GM12878 (cell line): Measurements from ENCODE around the gene TNS4. TPM values are rescaled to one million over a fixed set of nuclear protein-coding genes. Genes with fewer than 3 reads are reported as not detected.
A peak's percentile ranks its signal among the peaks of the same experiment; 100 is the strongest.

ENCODE experiments used
- ATAC-seq: fragments of 200-7000 bp; cut with Tn5 transposase; 3 replicates; pipeline ENCODE4 v1.9.1; 2020; ENCODE audit warnings: mild to moderate bottlenecking, moderate library complexity
- BruUV-seq: library from RNA; stranded (reverse); fragments of 400-500 nt; replicated peaks from 2 replicates; lab custom pipeline; 2021; lab: Mats Ljungman, UMichigan
- CTCF ChIA-PET: fragments of 300-600 bp; sonication (Branson Sonifier 250); formaldehyde crosslinking; extraction: SDS; loops from one replicate; lab custom pipeline; 2021; ENCODE audit warnings: inconsistent platforms; lab: Yijun Ruan, JAX
- POLR2A ChIA-PET: fragments of 350-600 bp; formaldehyde crosslinking; extraction: SDS; loops from one replicate; lab custom pipeline; 2021; ENCODE audit warnings: inconsistent platforms; lab: Charles Lee
- RAD21 ChIA-PET: fragments of 300-600 bp; sonication (Branson Sonifier 250); formaldehyde crosslinking; loops from one replicate; lab custom pipeline; 2023; ENCODE audit warnings: antibody characterized with exemption; ENCODE audit not compliant: unreplicated experiment; lab: Charles Lee
- SMC1A ChIA-PET: fragments of 300-600 bp; sonication (Branson Sonifier 250); formaldehyde crosslinking; loops from one replicate; lab custom pipeline; 2023; ENCODE audit not compliant: unreplicated experiment, uncharacterized antibody; lab: Charles Lee
- DNase-seq: peaks from one replicate; pipeline ENCODE4 v3.0.0-alpha.2; 2011; ENCODE audit warnings: low read depth, low spot score
- FAIRE-seq: peaks from 3 replicates; lab custom pipeline; 2011; peaks lifted over from hg19 to GRCh38; lab: Jason Lieb, UNC
- H2AFZ ChIP-seq: 2 replicates; pipeline ENCODE4 v1.6.0; 2011; ENCODE audit warnings: low read depth, low read length, control low read depth; ENCODE audit not compliant: control insufficient read depth
- H3K27ac ChIP-seq: 2 replicates; pipeline ENCODE4 v1.5.1; 2011; ENCODE audit warnings: control low read depth; ENCODE audit not compliant: control insufficient read depth, insufficient read depth
- H3K27me3 ChIP-seq, 2 experiments: replicated peaks in 1 of 2; 2 replicates each; pipeline versions ENCODE4 v1.6.0 to v1.6.1; 2011; ENCODE audit warnings: low read length in 1 of 2; ENCODE audit not compliant: control insufficient read depth in 2 of 2, insufficient read depth in 2 of 2
- H3K36me3 ChIP-seq, 2 experiments: 2 replicates each; pipeline ENCODE4 v1.5.1; 2011; ENCODE audit warnings: low read length in 1 of 2; ENCODE audit not compliant: control insufficient read depth in 2 of 2, insufficient read depth in 2 of 2
- H3K4me1 ChIP-seq: 2 replicates; pipeline ENCODE4 v1.6.1; 2011; ENCODE audit warnings: mild to moderate bottlenecking, low read length, moderate library complexity, mixed read lengths; ENCODE audit not compliant: control insufficient read depth, insufficient read depth
- H3K4me2 ChIP-seq: 2 replicates; pipeline ENCODE4 v1.6.0; 2011; ENCODE audit warnings: control low read depth; ENCODE audit not compliant: control insufficient read depth, insufficient read depth
- H3K4me3 ChIP-seq: fragments of 200-600 bp; sonication (generic); 2 replicates; pipeline ENCODE4 v1.5.1; 2016
- H3K79me2 ChIP-seq: 2 replicates; pipeline ENCODE4 v1.6.0; 2011; ENCODE audit warnings: low read length; ENCODE audit not compliant: control insufficient read depth, insufficient read depth
- H3K9ac ChIP-seq: 2 replicates; pipeline ENCODE4 v1.8.0; 2011; ENCODE audit warnings: low read length, control low read depth, mixed read lengths; ENCODE audit not compliant: control insufficient read depth, insufficient read depth
- H3K9me3 ChIP-seq: replicated peaks from 3 replicates; pipeline ENCODE4 v1.5.1; 2011; ENCODE audit warnings: mild to moderate bottlenecking, low read length; ENCODE audit not compliant: control insufficient read depth, insufficient read depth
- H4K20me1 ChIP-seq: 2 replicates; pipeline ENCODE4 v1.6.0; 2011; ENCODE audit not compliant: control insufficient read depth, insufficient read depth
- BMI1 ChIP-seq: fragments of 450-650 bp; IDR thresholded peaks from 2 replicates; pipeline ENCODE4 v1.6.1; 2016; ENCODE audit warnings: mild to moderate bottlenecking, moderate library complexity, borderline replicate concordance
- FOXK2 ChIP-seq: fragments of 450-650 bp; IDR thresholded peaks from 2 replicates; pipeline ENCODE4 v1.6.1; 2017; ENCODE audit warnings: mild to moderate bottlenecking, moderate library complexity
- HDAC6 ChIP-seq: fragments of 200-600 bp; sonication (generic); IDR thresholded peaks from one replicate; pipeline ENCODE4 v1.8.0; 2017; ENCODE audit warnings: antibody characterized with exemption; ENCODE audit not compliant: unreplicated experiment
- NKRF ChIP-seq: fragments of 450-650 bp; conservative IDR thresholded peaks from 2 replicates; pipeline ENCODE4 v1.6.1; 2017; ENCODE audit warnings: mild to moderate bottlenecking, moderate library complexity
- POU2F2 ChIP-seq: IDR thresholded peaks from 3 replicates; pipeline ENCODE4 v1.6.1; 2011; ENCODE audit warnings: low read depth, mild to moderate bottlenecking, low read length, borderline replicate concordance
- RCOR1 ChIP-seq: conservative IDR thresholded peaks from 2 replicates; pipeline ENCODE4 v1.6.1; 2012; ENCODE audit warnings: low read depth, low read length, improper control_type of control experiment
- SMARCA5 ChIP-seq: fragments of 450-650 bp; IDR thresholded peaks from 2 replicates; pipeline ENCODE4 v1.6.1; 2017; ENCODE audit warnings: mild to moderate bottlenecking
- STAT1 ChIP-seq: fragments of 450-650 bp; conservative IDR thresholded peaks from 2 replicates; pipeline ENCODE4 v1.6.1; 2014; ENCODE audit warnings: antibody characterized with exemption, mild to moderate bottlenecking
- STAT3 ChIP-seq: IDR thresholded peaks from 2 replicates; pipeline ENCODE4 v1.6.1; 2011; ENCODE audit warnings: low read depth, low read length, improper control_type of control experiment
- WGBS: methylation state at CpG from one replicate; pipeline ENCODE4 v1.1.6; 2016; ENCODE audit warnings: low lambda C conversion rate; ENCODE audit not compliant: insufficient replicate concordance, insufficient coverage; ENCODE audit errors: missing lambda C conversion rate; 5-methylcytosine and 5-hydroxymethylcytosine counted together
- in situ Hi-C: fragments of 300-500 bp; cut with MboI; formaldehyde crosslinking; loops from 9 replicates; pipeline ENCODE4 v1.14.3; 2018; ENCODE audit warnings: mixed read lengths
- intact Hi-C: fragments of 100-400 bp; cut with micrococcal nuclease; formaldehyde crosslinking; loops from one replicate; pipeline ENCODE4 v1.14.2; 2022; ENCODE audit not compliant: unreplicated experiment
- polyA plus RNA-seq, 11 experiments: library from polyadenylated mRNA; depleted of rRNA in 4 of 11; unstranded in 6 of 11; stranded (reverse) in 5 of 11; fragments of >200 nt; fragmentation: Nextera tagmentation in 4 of 11; fragmentation: Illumina TruSeq in 1 of 11; extraction: Ambion mirVana in 4 of 11; extraction: Trizol in 1 of 11; gene quantifications; 1 replicate in 1 of 11; 2 replicates in 10 of 11; pipeline versions ENCODE4 v1.2.1 to v1.2.3, GENCODE V29; 2011 to 2016; ENCODE audit warnings: inconsistent platforms in 2 of 11, missing spikeins in 2 of 11, low read depth in 1 of 11
- total RNA-seq, 4 experiments: library from RNA; depleted of rRNA in 3 of 4; stranded (reverse); fragments of >200 nt in 3 of 4; fragmentation: Illumina TruSeq in 1 of 4; extraction: Trizol in 1 of 4; gene quantifications; 2 replicates each; pipeline versions ENCODE4 v1.2.1 to v1.2.3, GENCODE V29; 2013 to 2021
- TF ChIP-seq, protein P1 (sequence below): fragments of 450-650 bp; formaldehyde crosslinking; IDR thresholded peaks from 2 replicates; pipeline ENCODE4 v1.4.0; 2022; ENCODE audit warnings: mild to moderate bottlenecking, moderate library complexity
- TF ChIP-seq, protein P2 (sequence below): fragments of 450-650 bp; IDR thresholded peaks from 2 replicates; pipeline ENCODE4 v1.6.1; 2016; ENCODE audit warnings: mild to moderate bottlenecking

The TNS4 gene
- total and polyA plus RNA-seq, 10 of the 15 experiments (the other 5 are each of a cell fraction or from before 2014, with no cell fraction given): 0.10 to 0.90 (median 0.68) TPM; not detected in 2

GRCh38 chr17:40517286-40517662 lies 15.9 kb upstream of the TNS4 start:
- ChIA-PET CTCF (interaction anchor here (0.6 to 5.1 kb wide), 21 partner anchors 9 to 1131 kb away, joined by 3 to 58 read pairs (median 4); partner anchors contain the start of gene TOP2A), SMC1A (interaction anchor here (0.6 to 5.3 kb wide), 17 partner anchors 10 to 105 kb away, joined by 3 to 120 read pairs (median 3); no protein-coding TSS in a partner anchor), POLR2A (interaction anchor here (0.9 to 4.8 kb wide), 10 partner anchors 10 to 302 kb away, joined by 3 to 41 read pairs (median 3); partner anchors contain the start of gene TOP2A), RAD21 (interaction anchor here (0.7 to 9.0 kb wide), 12 partner anchors 8 to 419 kb away, joined by 3 to 102 read pairs (median 4); no protein-coding TSS in a partner anchor)
- Histone ChIP-seq H3K9me3 (no peaks in the 10 kb centered on the region), H3K4me2 (peak overlapping the region; percentile 76), H3K4me3 (peak overlapping the region; percentile 38; the same call in 1 of the 2 replicates), H3K36me3 (no peaks in the 10 kb centered on the region), H3K4me1 (peaks cover 18% of the 10 kb centered on the region), H2AFZ (no peak overlapping the region), H3K9ac (peak overlapping the region; percentile 24; the same call in 1 of the 2 replicates), H3K27ac (peak overlapping the region; percentile 64), H3K27me3 (no peaks in the 10 kb centered on the region; a peak in 1 of 4 replicates), H3K79me2 (no peaks in the 10 kb centered on the region), H4K20me1 (no peaks in the 10 kb centered on the region)
- 35% methylated on average over 2 of the region's 2 CpGs for WGBS
- peak; percentile 76 for TF ChIP-seq SMARCA5
- TF ChIP-seq POU2F2: no peak
- TF ChIP-seq FOXK2: no peak
- no peak for TF ChIP-seq NKRF
- TF ChIP-seq, protein P1, sequence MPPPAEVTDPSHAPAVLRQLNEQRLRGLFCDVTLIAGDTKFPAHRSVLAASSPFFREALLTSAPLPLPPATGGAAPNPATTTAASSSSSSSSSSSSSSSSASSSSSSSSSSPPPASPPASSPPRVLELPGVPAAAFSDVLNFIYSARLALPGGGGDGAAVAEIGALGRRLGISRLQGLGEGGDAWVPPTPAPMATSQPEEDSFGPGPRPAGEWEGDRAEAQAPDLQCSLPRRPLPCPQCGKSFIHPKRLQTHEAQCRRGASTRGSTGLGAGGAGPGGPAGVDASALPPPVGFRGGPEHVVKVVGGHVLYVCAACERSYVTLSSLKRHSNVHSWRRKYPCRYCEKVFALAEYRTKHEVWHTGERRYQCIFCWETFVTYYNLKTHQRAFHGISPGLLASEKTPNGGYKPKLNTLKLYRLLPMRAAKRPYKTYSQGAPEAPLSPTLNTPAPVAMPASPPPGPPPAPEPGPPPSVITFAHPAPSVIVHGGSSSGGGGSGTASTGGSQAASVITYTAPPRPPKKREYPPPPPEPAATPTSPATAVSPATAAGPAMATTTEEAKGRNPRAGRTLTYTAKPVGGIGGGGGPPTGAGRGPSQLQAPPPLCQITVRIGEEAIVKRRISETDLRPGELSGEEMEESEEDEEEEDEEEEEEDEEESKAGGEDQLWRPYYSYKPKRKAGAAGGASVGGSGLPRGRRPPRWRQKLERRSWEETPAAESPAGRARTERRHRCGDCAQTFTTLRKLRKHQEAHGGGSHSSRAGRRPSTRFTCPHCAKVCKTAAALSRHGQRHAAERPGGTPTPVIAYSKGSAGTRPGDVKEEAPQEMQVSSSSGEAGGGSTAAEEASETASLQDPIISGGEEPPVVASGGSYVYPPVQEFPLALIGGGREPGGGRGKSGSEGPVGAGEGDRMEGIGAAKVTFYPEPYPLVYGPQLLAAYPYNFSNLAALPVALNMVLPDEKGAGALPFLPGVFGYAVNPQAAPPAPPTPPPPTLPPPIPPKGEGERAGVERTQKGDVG: no peak
- TF ChIP-seq, protein P2, sequence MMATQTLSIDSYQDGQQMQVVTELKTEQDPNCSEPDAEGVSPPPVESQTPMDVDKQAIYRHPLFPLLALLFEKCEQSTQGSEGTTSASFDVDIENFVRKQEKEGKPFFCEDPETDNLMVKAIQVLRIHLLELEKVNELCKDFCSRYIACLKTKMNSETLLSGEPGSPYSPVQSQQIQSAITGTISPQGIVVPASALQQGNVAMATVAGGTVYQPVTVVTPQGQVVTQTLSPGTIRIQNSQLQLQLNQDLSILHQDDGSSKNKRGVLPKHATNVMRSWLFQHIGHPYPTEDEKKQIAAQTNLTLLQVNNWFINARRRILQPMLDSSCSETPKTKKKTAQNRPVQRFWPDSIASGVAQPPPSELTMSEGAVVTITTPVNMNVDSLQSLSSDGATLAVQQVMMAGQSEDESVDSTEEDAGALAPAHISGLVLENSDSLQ: 0 out of 2 replicates have a peak, but pooled peaks have one; percentile 11
- peak; percentile 30; the same call in 1 of the 2 replicates for TF ChIP-seq RCOR1
- no peak for TF ChIP-seq STAT3
- no peak for TF ChIP-seq STAT1
- TF ChIP-seq BMI1: no peak
- TF ChIP-seq HDAC6: no peak
- ATAC-seq (peak; percentile 38), FAIRE-seq (no peak), DNase-seq (no peak)
- in situ Hi-C loops: no loop called here
- intact Hi-C loops: no loop called here
- TSS peak; percentile 86 for BruUV-seq
